Measurements from ENCODE around the gene NKTR.

GRCh38 chr3:42668413-42668760 lies 67.9 kb downstream of the NKTR start:
- TF ChIP-seq, protein P1, sequence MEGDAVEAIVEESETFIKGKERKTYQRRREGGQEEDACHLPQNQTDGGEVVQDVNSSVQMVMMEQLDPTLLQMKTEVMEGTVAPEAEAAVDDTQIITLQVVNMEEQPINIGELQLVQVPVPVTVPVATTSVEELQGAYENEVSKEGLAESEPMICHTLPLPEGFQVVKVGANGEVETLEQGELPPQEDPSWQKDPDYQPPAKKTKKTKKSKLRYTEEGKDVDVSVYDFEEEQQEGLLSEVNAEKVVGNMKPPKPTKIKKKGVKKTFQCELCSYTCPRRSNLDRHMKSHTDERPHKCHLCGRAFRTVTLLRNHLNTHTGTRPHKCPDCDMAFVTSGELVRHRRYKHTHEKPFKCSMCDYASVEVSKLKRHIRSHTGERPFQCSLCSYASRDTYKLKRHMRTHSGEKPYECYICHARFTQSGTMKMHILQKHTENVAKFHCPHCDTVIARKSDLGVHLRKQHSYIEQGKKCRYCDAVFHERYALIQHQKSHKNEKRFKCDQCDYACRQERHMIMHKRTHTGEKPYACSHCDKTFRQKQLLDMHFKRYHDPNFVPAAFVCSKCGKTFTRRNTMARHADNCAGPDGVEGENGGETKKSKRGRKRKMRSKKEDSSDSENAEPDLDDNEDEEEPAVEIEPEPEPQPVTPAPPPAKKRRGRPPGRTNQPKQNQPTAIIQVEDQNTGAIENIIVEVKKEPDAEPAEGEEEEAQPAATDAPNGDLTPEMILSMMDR (IDR thresholded peaks at IDR 0.05; ENCODE audit: poor library complexity), result no peak
- no peak for TF ChIP-seq EZH2 (IDR thresholded peaks at IDR 0.05; ENCODE audit: borderline replicate concordance)
- TF ChIP-seq EZH2phosphoT487 (IDR thresholded peaks at IDR 0.05; ENCODE audit: low read depth, severe bottlenecking, unreplicated experiment), result no peak
